ENCODE measurements around the gene ARMCX4. TPM values are rescaled to one million over a fixed set of nuclear protein-coding genes. Genes with fewer than 3 reads are reported as not detected.
A peak's percentile ranks its signal among the peaks of the same experiment; 100 is the strongest.

The ARMCX4 gene
- total RNA-seq: 17.2 TPM

DNA sequence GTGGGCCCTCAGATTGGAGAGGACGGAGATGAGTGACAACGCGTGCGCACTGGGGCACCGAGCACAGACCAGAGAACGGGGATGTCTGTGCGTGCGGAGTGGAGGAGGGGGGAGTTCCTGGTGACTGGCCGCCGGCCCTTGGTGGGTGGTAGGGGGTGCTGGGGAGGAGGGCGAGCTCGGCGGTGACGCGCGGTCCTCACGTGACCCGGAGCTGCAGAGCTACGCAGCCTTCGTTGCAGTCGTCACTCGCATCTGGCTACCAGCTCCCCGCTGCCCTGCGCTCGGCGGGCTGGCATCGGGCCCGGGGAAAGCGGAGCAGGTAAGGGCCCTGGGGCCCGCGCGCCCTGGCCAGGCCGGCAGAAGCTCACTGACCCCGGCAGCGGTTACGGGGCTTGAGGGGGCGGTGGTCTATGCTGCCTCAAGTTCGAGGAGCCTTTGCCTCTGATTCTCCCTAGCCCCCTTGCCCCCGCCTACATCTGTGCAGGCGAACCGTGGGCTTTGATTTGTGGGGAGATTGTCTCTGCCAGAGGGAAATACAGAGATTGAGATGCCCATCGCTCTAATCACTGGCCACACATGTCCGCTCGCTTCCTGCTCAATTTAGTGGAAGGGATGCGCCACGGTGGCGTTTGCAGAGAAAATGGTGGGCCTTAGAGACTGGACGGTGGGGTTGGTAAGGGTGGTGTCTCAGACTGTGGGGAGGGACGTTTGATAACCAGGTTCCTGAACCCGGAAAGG, at the start of gene ARMCX4:
TSS of gene ARMCX4 (plus strand) at position 245 of the 738 bp plus-strand sequence. CDS start 3,134 bp downstream, outside the sequence.
- Histone ChIP-seq H3K4me1 (ENCODE audit: control insufficient read depth in 3 of 3, insufficient read depth in 3 of 3, low read length in 3 of 3) (peaks cover 3 to 15% (median 4%) of the 10 kb centered on the region in 3 donors), H3K4me3 (ENCODE audit: low read length in 3 of 3) (peak within 1 kb of the TSS; percentile 69 to 75 (median 73)), H3K27ac (ENCODE audit: low read depth, low read length) (peak within 1 kb of the TSS; percentile 65), H3K36me3 (ENCODE audit: control insufficient read depth in 3 of 3, insufficient read depth in 3 of 3, low read length in 3 of 3) (peaks cover 0 to 3% (median 2%) of the 10 kb centered on the region in 3 donors), H3K9ac (ENCODE audit: low read depth in 1 of 3, low read length in 3 of 3) (peak within 1 kb of the TSS; percentile 64 to 75 (median 68)), H3K9me3 (ENCODE audit: control insufficient read depth in 3 of 3, low read length in 3 of 3) (no peaks in the 10 kb centered on the region), H3K27me3 (ENCODE audit: control insufficient read depth in 3 of 3, insufficient read depth in 3 of 3, low read length in 3 of 3) (no peaks in the 10 kb centered on the region)

DNA sequence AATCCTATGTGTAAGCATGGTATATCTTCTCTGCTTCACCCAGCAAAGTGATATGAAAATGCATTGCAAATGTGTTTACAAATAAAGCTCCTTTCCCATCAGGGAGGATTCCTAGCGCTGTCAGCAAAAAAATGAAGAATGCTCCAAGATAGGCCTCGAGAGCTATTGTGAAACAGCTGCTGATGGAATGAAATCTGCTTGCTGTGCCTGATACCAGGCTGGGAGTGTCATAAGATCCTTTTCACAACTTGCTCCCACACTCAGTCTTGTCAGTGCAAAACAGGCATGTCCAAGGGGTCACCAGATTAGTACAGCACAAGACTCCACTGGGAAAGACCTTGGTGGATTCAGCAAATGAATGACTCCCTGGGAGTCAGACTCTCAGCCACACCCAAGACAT, 43.2 kb upstream of the ARMCX4 start:
- peaks cover 11 to 18% (median 13%) of the 10 kb centered on the region in 3 donors for H3K36me3 ChIP-seq (ENCODE audit: control insufficient read depth in 3 of 3, insufficient read depth in 3 of 3, low read length in 3 of 3)
- H3K9me3 ChIP-seq (ENCODE audit: control insufficient read depth in 3 of 3, low read length in 3 of 3): no peaks in the 10 kb centered on the region
- H3K9ac ChIP-seq (ENCODE audit: low read depth in 1 of 3, low read length in 3 of 3): no peak overlapping the region
- H3K27me3 ChIP-seq (ENCODE audit: control insufficient read depth in 3 of 3, insufficient read depth in 3 of 3, low read length in 3 of 3): no peaks in the 10 kb centered on the region
- no peaks in the 10 kb centered on the region for H3K4me1 ChIP-seq (ENCODE audit: control insufficient read depth in 3 of 3, insufficient read depth in 3 of 3, low read length in 3 of 3)
- H3K27ac ChIP-seq (ENCODE audit: low read depth, low read length): no peak overlapping the region
- no peak overlapping the region for H3K4me3 ChIP-seq (ENCODE audit: low read length in 3 of 3)

DNA sequence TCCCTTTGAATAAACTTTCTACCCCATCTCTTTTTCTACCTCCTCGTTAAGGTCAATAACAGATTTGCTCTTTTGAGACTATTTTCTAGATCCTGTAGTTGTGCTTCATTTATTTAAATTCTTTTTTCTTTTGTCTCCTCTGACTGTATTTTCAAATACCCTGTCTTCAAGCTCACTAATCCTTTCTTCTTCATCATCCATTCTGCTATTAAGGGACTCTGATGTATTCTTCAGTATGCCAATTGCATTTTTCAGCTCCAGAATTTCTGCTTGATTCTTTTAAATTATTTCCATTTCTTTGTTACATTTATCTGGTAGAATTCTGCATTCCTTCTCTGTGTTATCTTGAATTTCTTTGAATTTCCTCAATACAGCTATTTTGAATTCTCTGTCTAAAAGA, 36.0 kb upstream of the ARMCX4 start:
- Histone ChIP-seq H3K4me1 (ENCODE audit: control insufficient read depth in 3 of 3, insufficient read depth in 3 of 3, low read length in 3 of 3) (no peaks in the 10 kb centered on the region), H3K9ac (ENCODE audit: low read depth in 1 of 3, low read length in 3 of 3) (no peak overlapping the region), H3K36me3 (ENCODE audit: control insufficient read depth in 3 of 3, insufficient read depth in 3 of 3, low read length in 3 of 3) (peaks cover 0 to 10% (median 9%) of the 10 kb centered on the region in 3 donors), H3K9me3 (ENCODE audit: control insufficient read depth in 3 of 3, low read length in 3 of 3) (no peaks in the 10 kb centered on the region), H3K27ac (ENCODE audit: low read depth, low read length) (no peak overlapping the region), H3K27me3 (ENCODE audit: control insufficient read depth in 3 of 3, insufficient read depth in 3 of 3, low read length in 3 of 3) (no peaks in the 10 kb centered on the region), H3K4me3 (ENCODE audit: low read length in 3 of 3) (no peak overlapping the region)

DNA sequence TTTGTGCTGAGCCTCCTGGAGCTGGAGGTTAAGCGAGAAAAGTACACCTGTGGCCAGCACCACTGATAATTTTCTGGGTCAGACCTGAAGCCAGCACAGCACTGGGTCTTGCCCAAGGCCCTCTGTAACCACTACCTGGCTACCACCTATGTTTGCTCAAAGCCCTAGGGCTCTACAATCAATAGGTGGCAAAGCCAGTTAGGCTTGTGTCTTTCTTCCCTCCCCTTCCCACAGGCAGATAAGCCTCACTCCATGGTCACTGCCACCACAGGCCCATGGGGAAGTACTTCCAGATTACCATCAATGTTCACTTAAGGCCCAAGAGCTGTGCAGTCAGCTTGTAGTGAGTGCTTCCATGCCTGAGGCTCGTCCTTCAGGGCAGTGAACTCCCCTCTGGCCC, 35.2 kb upstream of the ARMCX4 start:
- H3K36me3 ChIP-seq (ENCODE audit: control insufficient read depth in 3 of 3, insufficient read depth in 3 of 3, low read length in 3 of 3): peaks cover 0 to 12% (median 10%) of the 10 kb centered on the region in 3 donors
- no peaks in the 10 kb centered on the region for H3K9me3 ChIP-seq (ENCODE audit: control insufficient read depth in 3 of 3, low read length in 3 of 3)
- no peaks in the 10 kb centered on the region for H3K4me1 ChIP-seq (ENCODE audit: control insufficient read depth in 3 of 3, insufficient read depth in 3 of 3, low read length in 3 of 3)
- H3K9ac ChIP-seq (ENCODE audit: low read depth in 1 of 3, low read length in 3 of 3): no peak overlapping the region
- H3K27me3 ChIP-seq (ENCODE audit: control insufficient read depth in 3 of 3, insufficient read depth in 3 of 3, low read length in 3 of 3): no peaks in the 10 kb centered on the region
- H3K27ac ChIP-seq (ENCODE audit: low read depth, low read length): no peak overlapping the region
- no peak overlapping the region for H3K4me3 ChIP-seq (ENCODE audit: low read length in 3 of 3)

DNA sequence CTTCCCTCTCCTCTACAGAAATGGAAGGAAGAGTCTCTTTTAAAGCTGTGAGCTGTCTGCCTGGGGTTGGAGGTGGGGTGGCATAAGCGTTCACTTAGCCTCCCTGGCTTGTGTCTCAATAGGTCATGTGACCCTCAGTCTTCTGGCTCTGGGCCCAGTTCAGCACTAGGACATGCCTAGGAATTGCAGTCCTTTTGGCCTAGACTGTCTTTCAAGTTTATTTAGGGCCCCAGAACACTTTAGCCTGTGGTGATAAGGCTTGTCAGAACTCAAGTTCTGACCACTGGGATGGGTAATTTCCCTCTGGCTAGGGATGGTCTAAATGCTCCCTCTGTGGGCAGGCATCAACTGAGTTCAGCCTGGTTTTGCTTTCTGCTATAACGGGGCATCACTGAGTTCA, 34.3 kb upstream of the ARMCX4 start:
- Histone ChIP-seq H3K9ac (ENCODE audit: low read depth in 1 of 3, low read length in 3 of 3) (no peak overlapping the region), H3K36me3 (ENCODE audit: control insufficient read depth in 3 of 3, insufficient read depth in 3 of 3, low read length in 3 of 3) (peaks cover 0 to 12% (median 8%) of the 10 kb centered on the region in 3 donors), H3K4me3 (ENCODE audit: low read length in 3 of 3) (no peak overlapping the region), H3K9me3 (ENCODE audit: control insufficient read depth in 3 of 3, low read length in 3 of 3) (no peaks in the 10 kb centered on the region), H3K4me1 (ENCODE audit: control insufficient read depth in 3 of 3, insufficient read depth in 3 of 3, low read length in 3 of 3) (no peaks in the 10 kb centered on the region), H3K27me3 (ENCODE audit: control insufficient read depth in 3 of 3, insufficient read depth in 3 of 3, low read length in 3 of 3) (no peaks in the 10 kb centered on the region), H3K27ac (ENCODE audit: low read depth, low read length) (no peak overlapping the region)

DNA sequence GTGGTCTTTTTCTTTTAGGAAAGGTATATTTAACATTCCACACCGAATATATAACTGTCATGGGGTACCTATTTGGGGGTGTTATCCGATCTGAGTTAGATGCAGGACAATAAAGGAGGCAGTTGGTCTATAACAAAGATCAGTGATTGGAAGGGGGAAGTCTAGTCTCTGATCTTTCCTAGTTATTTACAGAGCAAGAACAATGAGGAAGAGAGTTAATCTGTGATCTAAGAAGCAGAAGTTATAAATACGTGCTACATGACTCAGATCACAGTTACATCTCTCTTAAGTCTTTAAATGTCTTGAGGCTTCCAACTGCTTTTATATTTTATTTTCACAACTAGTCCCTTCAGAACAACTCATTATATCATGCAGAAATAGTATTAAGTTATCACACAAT, 33.2 kb upstream of the ARMCX4 start:
- H3K36me3 ChIP-seq (ENCODE audit: control insufficient read depth in 3 of 3, insufficient read depth in 3 of 3, low read length in 3 of 3): peaks cover 0 to 12% (median 8%) of the 10 kb centered on the region in 3 donors
- H3K4me1 ChIP-seq (ENCODE audit: control insufficient read depth in 3 of 3, insufficient read depth in 3 of 3, low read length in 3 of 3): no peaks in the 10 kb centered on the region
- H3K4me3 ChIP-seq (ENCODE audit: low read length in 3 of 3): no peak overlapping the region
- no peaks in the 10 kb centered on the region for H3K27me3 ChIP-seq (ENCODE audit: control insufficient read depth in 3 of 3, insufficient read depth in 3 of 3, low read length in 3 of 3)
- no peaks in the 10 kb centered on the region for H3K9me3 ChIP-seq (ENCODE audit: control insufficient read depth in 3 of 3, low read length in 3 of 3)
- no peak overlapping the region for H3K9ac ChIP-seq (ENCODE audit: low read depth in 1 of 3, low read length in 3 of 3)
- H3K27ac ChIP-seq (ENCODE audit: low read depth, low read length): no peak overlapping the region

DNA sequence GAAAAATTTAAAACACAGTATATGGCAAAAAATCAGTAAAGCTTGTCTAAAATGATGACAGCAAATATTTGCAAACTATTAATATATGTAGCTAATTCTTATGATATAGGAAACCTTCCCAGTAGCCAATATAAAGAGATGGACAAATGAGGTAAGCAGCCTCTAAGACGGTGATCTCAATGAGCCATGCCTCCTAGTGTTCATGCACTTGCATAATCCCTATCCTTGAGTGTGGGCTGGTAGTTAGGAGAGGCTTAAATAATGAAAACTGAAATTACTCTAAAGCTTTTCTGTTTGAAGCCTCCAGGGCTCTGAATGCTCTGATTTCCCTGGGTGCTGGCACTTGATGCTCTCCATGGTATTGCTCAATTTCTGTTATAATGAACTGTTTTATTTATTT, 24.6 kb upstream of the ARMCX4 start:
- H3K27me3 ChIP-seq (ENCODE audit: control insufficient read depth in 3 of 3, insufficient read depth in 3 of 3, low read length in 3 of 3): no peaks in the 10 kb centered on the region
- no peak overlapping the region for H3K27ac ChIP-seq (ENCODE audit: low read depth, low read length)
- no peaks in the 10 kb centered on the region for H3K9me3 ChIP-seq (ENCODE audit: control insufficient read depth in 3 of 3, low read length in 3 of 3)
- no peak overlapping the region for H3K4me3 ChIP-seq (ENCODE audit: low read length in 3 of 3)
- H3K36me3 ChIP-seq (ENCODE audit: control insufficient read depth in 3 of 3, insufficient read depth in 3 of 3, low read length in 3 of 3): peaks cover 0 to 2% (median 2%) of the 10 kb centered on the region in 3 donors
- H3K9ac ChIP-seq (ENCODE audit: low read depth in 1 of 3, low read length in 3 of 3): no peak overlapping the region
- no peaks in the 10 kb centered on the region for H3K4me1 ChIP-seq (ENCODE audit: control insufficient read depth in 3 of 3, insufficient read depth in 3 of 3, low read length in 3 of 3)

DNA sequence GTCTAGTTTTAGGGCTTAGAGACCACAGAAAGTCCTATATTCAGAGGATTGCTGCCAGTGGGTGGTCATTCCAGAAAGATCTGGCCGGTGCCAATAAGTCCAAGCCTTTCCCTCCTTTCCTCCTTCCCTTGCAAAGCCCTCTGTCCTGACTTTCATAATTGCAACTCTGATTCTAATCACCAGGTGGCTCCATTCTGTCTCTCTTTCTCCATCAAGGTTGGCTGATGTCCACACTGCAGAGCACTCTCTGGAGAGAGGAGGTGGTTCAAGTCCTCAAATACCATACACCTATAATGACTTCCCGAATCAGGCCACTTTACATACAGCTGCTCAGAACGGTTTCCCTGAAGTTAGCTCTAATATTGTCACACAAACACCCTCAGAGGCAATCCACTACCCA, 22.4 kb upstream of the ARMCX4 start:
- no peaks in the 10 kb centered on the region for H3K4me1 ChIP-seq (ENCODE audit: control insufficient read depth in 3 of 3, insufficient read depth in 3 of 3, low read length in 3 of 3)
- no peak overlapping the region for H3K9ac ChIP-seq (ENCODE audit: low read depth in 1 of 3, low read length in 3 of 3)
- no peaks in the 10 kb centered on the region for H3K9me3 ChIP-seq (ENCODE audit: control insufficient read depth in 3 of 3, low read length in 3 of 3)
- H3K27me3 ChIP-seq (ENCODE audit: control insufficient read depth in 3 of 3, insufficient read depth in 3 of 3, low read length in 3 of 3): no peaks in the 10 kb centered on the region
- peaks cover 0 to 2% (median 2%) of the 10 kb centered on the region in 3 donors for H3K36me3 ChIP-seq (ENCODE audit: control insufficient read depth in 3 of 3, insufficient read depth in 3 of 3, low read length in 3 of 3)
- no peak overlapping the region for H3K27ac ChIP-seq (ENCODE audit: low read depth, low read length)
- H3K4me3 ChIP-seq (ENCODE audit: low read length in 3 of 3): no peak overlapping the region

DNA sequence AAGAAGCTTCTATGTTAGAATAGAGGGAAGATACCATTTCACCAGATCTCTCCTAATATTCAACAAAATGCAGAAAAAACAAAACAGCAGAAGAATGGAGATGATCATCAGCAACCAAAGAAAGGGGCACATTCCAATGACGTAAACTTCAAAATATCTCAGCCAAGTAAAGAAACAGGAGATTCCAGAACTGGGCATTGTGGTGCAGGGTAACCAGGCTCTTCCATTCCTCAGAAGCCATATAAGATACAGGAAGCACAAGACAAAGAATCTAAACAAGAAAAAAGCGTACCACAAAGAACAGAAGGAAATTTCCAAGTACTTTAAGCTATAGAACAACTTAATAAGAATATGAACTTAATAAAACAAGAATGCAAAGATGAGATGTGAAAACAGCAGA, 6.9 kb upstream of the ARMCX4 start:
- H3K27ac ChIP-seq (ENCODE audit: low read depth, low read length): no peak overlapping the region
- no peaks in the 10 kb centered on the region for H3K9me3 ChIP-seq (ENCODE audit: control insufficient read depth in 3 of 3, low read length in 3 of 3)
- H3K4me1 ChIP-seq (ENCODE audit: control insufficient read depth in 3 of 3, insufficient read depth in 3 of 3, low read length in 3 of 3): no peaks in the 10 kb centered on the region
- H3K27me3 ChIP-seq (ENCODE audit: control insufficient read depth in 3 of 3, insufficient read depth in 3 of 3, low read length in 3 of 3): no peaks in the 10 kb centered on the region
- H3K36me3 ChIP-seq (ENCODE audit: control insufficient read depth in 3 of 3, insufficient read depth in 3 of 3, low read length in 3 of 3): no peaks in the 10 kb centered on the region
- no peak overlapping the region for H3K9ac ChIP-seq (ENCODE audit: low read depth in 1 of 3, low read length in 3 of 3)
- H3K4me3 ChIP-seq (ENCODE audit: low read length in 3 of 3): no peak overlapping the region

DNA sequence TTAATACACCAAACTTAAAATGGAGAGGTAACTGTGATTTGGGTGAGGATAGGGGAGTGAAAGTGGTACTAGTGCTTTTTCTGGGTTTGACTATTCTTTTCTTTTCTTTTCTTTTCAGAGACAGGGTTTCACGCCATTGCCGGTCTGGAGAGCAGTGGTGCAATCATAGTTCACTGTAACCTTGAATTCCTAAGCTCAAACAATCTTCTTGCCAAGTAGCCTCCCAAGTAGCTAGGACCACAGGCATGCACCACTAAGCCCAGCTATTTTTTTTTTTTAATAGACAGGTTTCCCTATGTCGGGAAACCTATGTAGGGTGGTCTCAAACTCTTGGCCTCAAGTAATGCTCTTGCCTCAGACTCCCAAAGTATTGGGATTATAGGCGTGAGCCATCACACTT, 3.0 kb upstream of the ARMCX4 start:
- no peak overlapping the region for H3K27ac ChIP-seq (ENCODE audit: low read depth, low read length)
- peaks cover 2 to 7% (median 3%) of the 10 kb centered on the region in 3 donors for H3K4me1 ChIP-seq (ENCODE audit: control insufficient read depth in 3 of 3, insufficient read depth in 3 of 3, low read length in 3 of 3)
- H3K4me3 ChIP-seq (ENCODE audit: low read length in 3 of 3): no peak overlapping the region
- H3K36me3 ChIP-seq (ENCODE audit: control insufficient read depth in 3 of 3, insufficient read depth in 3 of 3, low read length in 3 of 3): peaks cover 0 to 3% (median 0%) of the 10 kb centered on the region in 3 donors
- H3K9ac ChIP-seq (ENCODE audit: low read depth in 1 of 3, low read length in 3 of 3): no peak overlapping the region
- H3K27me3 ChIP-seq (ENCODE audit: control insufficient read depth in 3 of 3, insufficient read depth in 3 of 3, low read length in 3 of 3): no peaks in the 10 kb centered on the region
- H3K9me3 ChIP-seq (ENCODE audit: control insufficient read depth in 3 of 3, low read length in 3 of 3): no peaks in the 10 kb centered on the region
